ENCODE measurements around the gene DNAH11.

Gene DNAH11

DNA sequence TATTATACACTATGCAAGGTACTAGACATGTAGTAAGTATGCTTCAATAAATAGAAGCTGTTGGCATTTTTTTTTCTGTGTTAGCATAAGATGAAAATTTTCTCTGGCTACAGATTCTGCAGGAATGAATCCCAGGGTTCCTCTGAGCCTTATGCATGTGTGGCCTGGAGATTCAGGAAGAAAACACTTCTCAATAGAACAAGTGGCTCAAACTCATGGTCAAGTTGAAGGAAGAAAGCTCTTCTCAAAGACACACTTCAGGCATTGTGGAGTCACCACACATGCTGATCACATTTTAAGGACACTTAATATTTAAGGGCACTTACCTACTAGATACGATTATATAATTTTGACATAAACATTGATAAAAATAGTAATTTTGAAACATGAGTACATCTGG, 19.5 kb downstream of the DNAH11 start:
- no peak for DNase-seq (ENCODE audit: extremely low read depth, low read depth)
- TF ChIP-seq, protein P1, sequence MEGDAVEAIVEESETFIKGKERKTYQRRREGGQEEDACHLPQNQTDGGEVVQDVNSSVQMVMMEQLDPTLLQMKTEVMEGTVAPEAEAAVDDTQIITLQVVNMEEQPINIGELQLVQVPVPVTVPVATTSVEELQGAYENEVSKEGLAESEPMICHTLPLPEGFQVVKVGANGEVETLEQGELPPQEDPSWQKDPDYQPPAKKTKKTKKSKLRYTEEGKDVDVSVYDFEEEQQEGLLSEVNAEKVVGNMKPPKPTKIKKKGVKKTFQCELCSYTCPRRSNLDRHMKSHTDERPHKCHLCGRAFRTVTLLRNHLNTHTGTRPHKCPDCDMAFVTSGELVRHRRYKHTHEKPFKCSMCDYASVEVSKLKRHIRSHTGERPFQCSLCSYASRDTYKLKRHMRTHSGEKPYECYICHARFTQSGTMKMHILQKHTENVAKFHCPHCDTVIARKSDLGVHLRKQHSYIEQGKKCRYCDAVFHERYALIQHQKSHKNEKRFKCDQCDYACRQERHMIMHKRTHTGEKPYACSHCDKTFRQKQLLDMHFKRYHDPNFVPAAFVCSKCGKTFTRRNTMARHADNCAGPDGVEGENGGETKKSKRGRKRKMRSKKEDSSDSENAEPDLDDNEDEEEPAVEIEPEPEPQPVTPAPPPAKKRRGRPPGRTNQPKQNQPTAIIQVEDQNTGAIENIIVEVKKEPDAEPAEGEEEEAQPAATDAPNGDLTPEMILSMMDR (IDR thresholded peaks at IDR 0.05; ENCODE audit: low read depth, low read length): no peak

DNA sequence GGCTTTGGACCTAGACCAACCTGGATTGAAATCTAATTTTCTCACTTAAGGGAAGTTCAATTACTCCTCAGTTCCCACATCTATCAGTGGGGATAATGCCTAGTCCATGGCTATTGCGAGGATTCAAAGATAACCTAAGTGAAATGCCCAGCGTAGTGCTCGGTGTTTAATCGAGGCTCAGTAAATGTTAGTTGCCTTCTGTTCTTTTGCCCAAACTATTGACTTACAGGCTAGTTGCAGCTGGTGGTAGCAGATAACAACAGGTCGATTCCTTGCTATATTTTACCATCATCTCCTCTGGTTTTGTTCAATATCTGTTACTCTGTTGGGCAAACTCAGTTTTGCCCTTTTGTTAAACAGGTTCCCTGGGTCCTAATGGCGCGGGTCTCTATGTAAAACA, 22.8 kb downstream of the DNAH11 start:
- TF ChIP-seq, protein P1 (IDR thresholded peaks at IDR 0.05; ENCODE audit: low read depth, low read length): no peak
- no peak for DNase-seq (ENCODE audit: extremely low read depth, low read depth)

DNA sequence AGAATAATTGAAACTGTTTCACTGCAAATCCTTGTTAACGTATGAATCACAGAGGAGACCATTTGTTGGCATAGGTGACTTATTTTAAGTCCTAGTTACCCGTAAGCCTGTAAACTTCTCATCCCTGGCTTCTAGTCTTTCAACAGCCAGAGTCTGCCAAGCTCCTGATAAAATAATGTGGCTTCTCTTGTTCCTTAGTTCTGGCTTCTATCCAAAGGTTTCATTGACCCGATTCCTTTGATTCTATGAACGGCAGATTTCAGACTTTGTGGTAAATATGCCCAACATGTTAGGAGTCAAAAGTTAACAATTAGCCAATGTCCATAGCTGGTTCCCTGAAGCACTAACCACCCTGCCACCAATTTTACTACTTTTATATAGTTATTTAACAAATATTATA, 23.3 kb downstream of the DNAH11 start:
- TF ChIP-seq, protein P1 (IDR thresholded peaks at IDR 0.05; ENCODE audit: low read depth, low read length): no peak
- no peak for DNase-seq (ENCODE audit: extremely low read depth, low read depth)

DNA sequence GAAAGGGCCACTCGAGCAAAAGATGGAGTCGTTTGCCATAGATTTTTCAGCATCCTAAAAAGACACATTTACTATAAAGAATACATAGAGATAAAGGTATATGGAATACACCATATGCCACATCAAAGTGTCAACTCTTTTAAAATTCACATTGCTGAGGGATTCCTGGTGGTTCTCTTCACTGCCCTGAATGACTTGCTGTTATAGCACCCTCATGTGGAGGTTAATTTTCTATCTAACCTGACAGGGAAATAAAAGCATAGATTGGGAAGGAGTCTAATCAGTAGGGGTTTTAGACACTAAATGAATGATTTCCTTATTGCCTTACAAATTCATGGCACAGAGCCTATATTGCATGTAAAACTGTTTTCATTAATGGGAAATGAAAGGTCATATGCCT, 25.9 kb downstream of the DNAH11 start:
- DNase-seq (ENCODE audit: extremely low read depth, low read depth): no peak

DNA sequence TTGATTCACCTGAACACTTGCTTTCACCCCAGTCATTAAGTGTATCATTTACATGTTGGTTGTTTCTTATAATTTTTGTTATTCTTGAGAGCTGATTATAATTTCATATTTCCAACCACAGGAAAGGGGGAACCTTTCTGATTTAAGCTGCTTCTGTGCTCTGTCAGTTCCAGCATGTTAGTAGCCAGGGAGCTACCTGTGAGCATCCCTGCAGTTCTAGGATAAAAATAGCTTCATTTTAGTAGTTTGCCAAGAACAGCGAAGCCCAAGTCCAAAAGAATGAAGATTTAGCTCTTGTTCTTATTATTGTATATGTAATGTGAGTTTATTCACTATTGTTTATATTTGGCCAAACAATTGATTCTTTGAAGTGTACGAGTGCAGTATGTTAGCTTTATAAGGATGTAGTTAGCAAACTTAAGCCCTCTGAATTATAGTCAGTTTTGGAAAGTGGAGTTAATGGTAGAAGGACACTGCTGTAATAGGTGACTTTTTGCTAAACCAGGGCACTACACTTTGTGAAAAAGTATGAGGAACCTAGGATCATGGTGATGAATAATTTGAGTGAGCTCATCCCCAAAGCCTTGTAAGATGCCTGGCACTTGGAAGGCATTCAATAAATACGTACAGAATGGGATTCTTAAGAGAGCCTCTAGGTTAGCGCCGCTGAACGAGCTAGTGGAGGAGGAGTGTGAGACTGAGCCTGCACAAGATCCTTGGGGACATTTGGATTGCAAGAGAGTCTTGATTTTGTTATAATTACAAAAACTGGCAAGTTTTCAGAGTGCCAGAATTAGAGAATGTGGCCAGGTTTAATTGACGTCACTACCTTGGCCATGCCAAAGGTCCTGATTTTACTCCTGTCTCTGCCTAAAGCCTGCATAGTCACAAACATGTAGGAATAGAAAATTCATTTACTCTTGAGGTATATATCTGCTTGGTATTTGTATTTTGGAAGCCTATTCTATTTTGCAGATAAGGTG, 29.8 kb downstream of the DNAH11 start:
- no peak for DNase-seq (ENCODE audit: extremely low read depth, low read depth)
- TF ChIP-seq, protein P1 (IDR thresholded peaks at IDR 0.05; ENCODE audit: low read depth, low read length): no peak

More for the DNA sequence above, 25.9 kb downstream of the DNAH11 start:
- TF ChIP-seq, protein P1 (IDR thresholded peaks at IDR 0.05; ENCODE audit: low read depth, low read length): no peak

DNA sequence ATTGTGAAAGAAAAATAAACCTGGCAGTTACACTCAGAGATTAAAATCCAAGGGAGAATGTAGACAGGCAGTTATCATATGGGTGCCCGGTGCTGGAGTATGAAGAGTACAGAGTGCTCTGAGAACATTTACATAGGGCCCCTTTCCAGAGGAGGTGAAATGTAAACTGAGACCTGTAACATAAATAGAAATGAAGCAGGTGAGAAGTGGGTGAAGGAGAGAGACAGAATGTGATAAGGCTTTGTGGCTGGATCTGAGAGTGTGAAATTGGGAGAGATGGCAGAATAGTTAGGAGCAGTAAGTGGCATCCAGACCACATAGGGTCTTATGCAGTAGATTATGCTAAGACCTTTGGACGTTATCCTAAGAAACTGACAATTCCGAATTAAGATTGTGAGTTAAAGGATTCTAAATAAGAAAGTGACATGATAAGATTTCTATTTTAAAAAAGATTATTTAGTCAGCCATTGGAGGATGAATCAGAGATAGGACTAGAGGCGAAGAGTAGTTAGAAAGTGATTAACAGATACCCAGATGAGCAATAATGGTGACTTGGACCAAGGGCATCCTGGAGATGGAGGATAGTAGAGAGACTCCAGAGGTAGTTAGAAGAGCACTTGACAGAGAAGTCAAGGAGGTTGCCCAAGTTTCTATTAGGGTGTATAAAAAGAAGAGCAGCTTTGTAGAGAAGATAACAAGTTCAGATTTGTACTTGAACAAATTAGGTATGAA, 36.7 kb downstream of the DNAH11 start:
- DNase-seq (ENCODE audit: extremely low read depth, low read depth): no peak
- TF ChIP-seq, protein P1 (IDR thresholded peaks at IDR 0.05; ENCODE audit: low read depth, low read length): no peak

DNA sequence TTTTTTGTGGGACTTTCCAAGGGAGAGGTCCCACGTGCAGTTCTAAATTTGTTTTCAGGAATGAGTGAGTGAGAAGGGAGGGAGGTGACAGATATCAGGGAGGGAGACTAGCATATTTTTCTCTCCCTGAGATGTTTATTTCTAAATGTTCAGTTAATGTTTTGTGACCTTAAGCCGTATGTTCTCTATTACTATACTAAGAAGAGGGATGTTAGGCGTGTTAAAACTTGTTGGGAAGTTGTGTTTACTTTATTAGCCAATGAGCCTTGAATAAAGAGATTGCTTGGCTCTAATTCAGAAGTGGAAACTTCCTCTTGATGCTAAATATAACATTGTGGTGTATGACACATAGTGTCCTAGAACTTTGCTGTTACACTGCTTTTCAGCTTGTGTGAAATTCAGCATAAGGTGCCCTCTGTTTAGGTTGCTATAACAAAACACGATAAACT, 37.3 kb downstream of the DNAH11 start:
- no peak for DNase-seq (ENCODE audit: extremely low read depth, low read depth)
- TF ChIP-seq, protein P1 (IDR thresholded peaks at IDR 0.05; ENCODE audit: low read depth, low read length): no peak
